Neuronal stem cell (in vitro differentiated cells): ENCODE results near the gene ZNF70.
A peak's percentile ranks its signal among the peaks of the same experiment; 100 is the strongest.
"Not testable (repeated sequence)": the region's sequence is repeated elsewhere in the genome, so short reads cannot be mapped to it uniquely, and the experiment has no call there.

Experiments used
- DNase-seq: peaks from one replicate; pipeline ENCODE4 v3.0.0-alpha.2; 2013; ENCODE audit warnings: low spot score
- H2AFZ ChIP-seq: one replicate; pipeline ENCODE4 v1.6.1; 2013; ENCODE audit warnings: mild to moderate bottlenecking, low read length, inconsistent platforms
- H2AK5ac ChIP-seq: 2 replicates; pipeline ENCODE4 v1.6.1; 2013; ENCODE audit warnings: low read depth, mild to moderate bottlenecking, inconsistent platforms, low read length, moderate library complexity, mixed read lengths
- H2BK120ac ChIP-seq: 2 replicates; pipeline ENCODE4 v1.6.1; 2013; ENCODE audit warnings: low read depth, mild to moderate bottlenecking, inconsistent platforms, low read length, moderate library complexity, mixed read lengths
- H2BK12ac ChIP-seq: one replicate; pipeline ENCODE4 v1.6.1; 2013; ENCODE audit warnings: low read length, inconsistent platforms
- H2BK15ac ChIP-seq: 2 replicates; pipeline ENCODE4 v1.6.1; 2013; ENCODE audit warnings: mild to moderate bottlenecking, low read length, inconsistent platforms, mixed read lengths
- H2BK5ac ChIP-seq: one replicate; pipeline ENCODE4 v1.6.1; 2013; ENCODE audit warnings: inconsistent platforms, mild to moderate bottlenecking, low read length, moderate library complexity
- H3K14ac ChIP-seq: one replicate; pipeline ENCODE4 v1.6.1; 2013; ENCODE audit warnings: low read length, inconsistent platforms
- H3K18ac ChIP-seq: 2 replicates; pipeline ENCODE4 v1.6.1; 2013; ENCODE audit warnings: low read length, inconsistent platforms
- H3K23ac ChIP-seq: 2 replicates; pipeline ENCODE4 v1.6.1; 2013; ENCODE audit warnings: low read depth, mild to moderate bottlenecking, mixed read lengths, low read length, inconsistent platforms; ENCODE audit not compliant: poor library complexity
- H3K27ac ChIP-seq: replicated peaks from 3 replicates; pipeline ENCODE4 v1.5.1; 2013; ENCODE audit warnings: low read length, inconsistent platforms
- H3K27me3 ChIP-seq, 3 experiments: 2 replicates each; pipeline ENCODE4 v1.6.1; 2013; ENCODE audit warnings: low read length in 3 of 3, mild to moderate bottlenecking in 2 of 3, inconsistent platforms in 1 of 3, low read depth in 1 of 3, mixed read lengths in 1 of 3, moderate library complexity in 1 of 3; ENCODE audit not compliant: control insufficient read depth in 3 of 3, insufficient read depth in 3 of 3
- H3K36me3 ChIP-seq, 2 donors: replicated peaks in 1 of 2; 2 replicates each; pipeline ENCODE4 v1.6.1; 2013; ENCODE audit warnings: low read length in 2 of 2; ENCODE audit not compliant: control insufficient read depth in 2 of 2, insufficient read depth in 2 of 2
- H3K4ac ChIP-seq: 2 replicates; pipeline ENCODE4 v1.6.1; 2013; ENCODE audit warnings: inconsistent platforms, mild to moderate bottlenecking, low read length, moderate library complexity
- H3K4me1 ChIP-seq, 2 donors: 1 replicate in 1 of 2; 2 replicates in 1 of 2; pipeline ENCODE4 v1.6.1; 2013; ENCODE audit warnings: low read length in 2 of 2, low read depth in 1 of 2; ENCODE audit not compliant: control insufficient read depth in 2 of 2, insufficient read depth in 1 of 2
- H3K4me2 ChIP-seq: one replicate; pipeline ENCODE4 v1.6.1; 2013; ENCODE audit warnings: mild to moderate bottlenecking, low read length, inconsistent platforms; ENCODE audit not compliant: insufficient read depth, poor library complexity, severe bottlenecking
- H3K4me3 ChIP-seq, 2 donors: 2 replicates each; pipeline ENCODE4 v1.5.1; 2013; ENCODE audit warnings: low read length in 2 of 2, mild to moderate bottlenecking in 2 of 2, inconsistent platforms in 1 of 2, moderate library complexity in 1 of 2
- H3K79me1 ChIP-seq: one replicate; pipeline ENCODE4 v1.6.1; 2013; ENCODE audit warnings: low read depth, mild to moderate bottlenecking, inconsistent platforms, low read length, moderate library complexity
- H3K9ac ChIP-seq: one replicate; pipeline ENCODE4 v1.6.1; 2013; ENCODE audit warnings: mild to moderate bottlenecking, low read depth, low read length, inconsistent platforms; ENCODE audit not compliant: poor library complexity
- H3K9me3 ChIP-seq, 2 donors: replicated peaks in 1 of 2; 2 replicates each; pipeline versions ENCODE3 to v1.6.1; 2013; ENCODE audit warnings: low read length in 2 of 2, mild to moderate bottlenecking in 2 of 2, inconsistent platforms in 1 of 2, low read depth in 1 of 2, mixed read lengths in 1 of 2, moderate library complexity in 1 of 2; ENCODE audit not compliant: control insufficient read depth in 2 of 2, insufficient read depth in 1 of 2
- H4K8ac ChIP-seq: one replicate; pipeline ENCODE4 v1.6.1; 2013; ENCODE audit warnings: low read depth, mild to moderate bottlenecking, inconsistent platforms, low read length, moderate library complexity
- H4K91ac ChIP-seq: one replicate; pipeline ENCODE4 v1.6.1; 2013; ENCODE audit warnings: low read length, low read depth, mild to moderate bottlenecking, inconsistent platforms; ENCODE audit not compliant: poor library complexity
- WGBS, 2 donors: extraction: QIAGEN DNeasy Blood & Tissue Kit; methylation state at CpG; one replicate each; pipeline ENCODE4 v1.1.7; 2013; ENCODE audit warnings: missing lambda C conversion rate in 2 of 2, mixed read lengths in 1 of 2; ENCODE audit not compliant: insufficient read length in 2 of 2, insufficient replicate concordance in 1 of 2; ENCODE audit errors: extremely low coverage in 2 of 2; 5-methylcytosine and 5-hydroxymethylcytosine counted together

ZNF70 gene

DNA sequence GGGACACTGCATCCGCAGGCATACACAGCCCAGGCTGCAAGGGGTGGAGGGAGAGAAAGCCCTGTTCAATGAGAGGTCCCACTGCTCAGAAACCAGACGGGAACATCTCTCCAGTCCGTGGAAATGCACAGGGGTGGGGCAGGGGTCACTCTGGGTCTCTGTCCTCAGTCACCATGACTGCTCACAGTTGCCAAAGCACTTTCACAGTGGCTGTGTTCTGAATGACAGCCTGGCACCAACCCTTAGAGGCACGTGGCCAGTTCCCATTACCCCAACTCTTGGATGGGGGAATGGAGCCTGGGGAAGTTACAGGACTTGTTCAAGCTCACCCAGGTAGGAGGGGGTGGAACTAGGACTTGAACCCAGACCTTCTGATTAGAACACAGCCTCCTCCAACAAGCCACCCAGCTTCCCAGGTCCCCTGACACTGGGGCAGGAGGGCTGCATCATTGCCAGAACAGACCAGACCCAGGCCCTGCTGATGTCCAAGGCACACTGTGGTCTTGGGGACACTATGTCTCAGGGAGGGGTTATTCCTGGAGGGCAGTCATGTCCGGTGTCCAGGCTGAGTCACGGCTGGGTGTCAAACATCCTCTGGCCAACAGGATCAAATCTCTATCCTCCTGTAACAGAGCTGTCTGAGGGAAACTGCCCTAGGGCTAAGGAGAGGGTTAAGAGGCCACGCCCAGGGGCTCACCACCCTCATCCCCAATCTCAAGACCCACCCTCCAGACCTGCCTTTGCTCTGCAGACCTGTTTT is 8.2 kb downstream of the ZNF70 start:
- no peak overlapping the region for H3K14ac ChIP-seq
- H2AFZ ChIP-seq, result no peak overlapping the region
- peak overlapping the region in 1 of 2 donors; percentile 17 for H3K4me3 ChIP-seq
- no peak overlapping the region for H4K91ac ChIP-seq
- peaks cover 27 to 48% of the 10 kb centered on the region in 2 donors for H3K36me3 ChIP-seq
- no peak overlapping the region for H2AK5ac ChIP-seq
- H2BK120ac ChIP-seq, result no peak overlapping the region
- H2BK5ac ChIP-seq, result no peak overlapping the region
- no peak overlapping the region for H2BK12ac ChIP-seq
- H4K8ac ChIP-seq, result no peak overlapping the region
- H3K9me3 ChIP-seq, result no peaks in the 10 kb centered on the region
- DNase-seq, result no peak
- WGBS, 2 donors, result no CpG with 5 or more reads among the region's 7 CpGs
- peak overlapping the region; percentile 63 for H3K9ac ChIP-seq
- no peaks in the 10 kb centered on the region for H3K4me1 ChIP-seq
- no peak overlapping the region for H3K18ac ChIP-seq
- no peak overlapping the region for H3K23ac ChIP-seq
- H3K27ac ChIP-seq, result no peak overlapping the region
- peaks cover 2% of the 10 kb centered on the region for H3K79me1 ChIP-seq
- H2BK15ac ChIP-seq, result no peak overlapping the region
- H3K4ac ChIP-seq, result no peak overlapping the region
- no peaks in the 10 kb centered on the region for H3K27me3 ChIP-seq
- H3K4me2 ChIP-seq, result no peak overlapping the region

DNA sequence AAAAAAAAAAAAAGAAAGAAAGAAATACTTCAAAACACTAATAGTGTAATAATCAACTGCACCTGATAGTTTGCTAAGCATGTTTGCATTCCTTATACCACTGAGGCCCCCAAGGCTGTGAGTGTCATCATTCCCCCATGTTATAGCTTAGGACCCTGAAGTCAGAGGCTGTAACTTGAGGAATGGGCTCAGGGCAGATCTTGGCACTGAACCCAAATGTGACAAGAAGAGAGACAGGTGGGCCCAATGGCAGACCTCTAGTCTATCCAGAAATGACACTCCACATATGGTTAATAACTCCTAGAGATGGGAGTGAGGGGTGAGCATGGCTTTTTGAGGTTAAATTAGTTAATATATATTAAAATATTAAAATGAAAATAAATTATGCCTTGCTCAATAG is 13.2 kb downstream of the ZNF70 start:
- peaks cover 8 to 17% of the 10 kb centered on the region in 2 donors for H3K36me3 ChIP-seq
- no peak overlapping the region for H2BK12ac ChIP-seq
- H3K27ac ChIP-seq, result no peak overlapping the region
- no peak overlapping the region for H2BK5ac ChIP-seq
- no peak overlapping the region for H3K14ac ChIP-seq
- H2AK5ac ChIP-seq, result no peak overlapping the region
- no peak overlapping the region for H4K91ac ChIP-seq
- no peak overlapping the region for H2AFZ ChIP-seq
- H2BK15ac ChIP-seq, result no peak overlapping the region
- no peak overlapping the region for H3K9ac ChIP-seq
- DNase-seq, result no peak
- no peak overlapping the region for H3K4me3 ChIP-seq
- H3K4me2 ChIP-seq, result no peak overlapping the region
- no peak overlapping the region for H3K4ac ChIP-seq
- H3K27me3 ChIP-seq, result no peaks in the 10 kb centered on the region
- H4K8ac ChIP-seq, result no peak overlapping the region
- H3K4me1 ChIP-seq, result no peaks in the 10 kb centered on the region
- no peak overlapping the region for H3K23ac ChIP-seq
- H2BK120ac ChIP-seq, result no peak overlapping the region
- H3K79me1 ChIP-seq, result no peaks in the 10 kb centered on the region
- no peaks in the 10 kb centered on the region for H3K9me3 ChIP-seq
- H3K18ac ChIP-seq, result no peak overlapping the region

- not testable (repeated sequence) for H3K4me2 ChIP-seq, H3K4me3 ChIP-seq, H4K8ac ChIP-seq, H2AK5ac ChIP-seq, H3K9ac ChIP-seq, H4K91ac ChIP-seq, H2BK120ac ChIP-seq, H3K9me3 ChIP-seq, H2BK12ac ChIP-seq, H3K4ac ChIP-seq, H3K36me3 ChIP-seq, H3K4me1 ChIP-seq, H2BK15ac ChIP-seq, H3K27me3 ChIP-seq, H2BK5ac ChIP-seq, H3K79me1 ChIP-seq, H3K27ac ChIP-seq, H2AFZ ChIP-seq, H3K23ac ChIP-seq, H3K18ac ChIP-seq, DNase-seq
- no CpG with 5 or more reads among the region's 4 CpGs for WGBS, 2 donors
- H3K14ac ChIP-seq, result peak overlapping the region; percentile 71
Measured at GRCh38 chr22:23728108-23728507, 22.8 kb downstream of the ZNF70 start.

DNA sequence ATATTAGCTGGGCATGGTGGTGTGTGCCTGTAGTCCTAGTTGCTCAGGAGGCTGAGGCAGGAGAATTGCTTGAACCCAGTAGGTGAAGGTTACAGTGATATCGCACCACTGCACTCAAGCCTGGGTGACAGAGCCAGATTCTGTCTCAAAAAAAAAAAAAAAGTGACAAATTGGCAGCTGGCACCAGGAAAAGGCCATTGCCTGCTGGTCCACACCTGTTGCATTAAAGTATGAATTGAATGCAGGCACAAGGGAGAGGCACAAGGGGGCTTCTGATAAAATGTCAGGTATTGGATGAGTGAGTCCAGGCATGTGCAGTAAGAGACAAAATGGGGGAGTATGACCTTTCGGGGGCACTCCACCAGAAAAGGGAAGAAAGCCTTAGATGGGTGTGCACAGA is 28.2 kb downstream of the ZNF70 start:
- Histone ChIP-seq H4K8ac (no peak overlapping the region), H3K18ac (no peak overlapping the region), H3K79me1 (peaks cover 2% of the 10 kb centered on the region), H3K4me3 (no peak overlapping the region), H3K4ac (no peak overlapping the region), H3K4me1 (no peaks in the 10 kb centered on the region), H3K27me3 (no peaks in the 10 kb centered on the region), H4K91ac (no peak overlapping the region), H3K27ac (no peak overlapping the region), H2BK120ac (no peak overlapping the region), H2BK15ac (no peak overlapping the region), H2BK5ac (no peak overlapping the region), H3K4me2 (no peak overlapping the region), H3K23ac (no peak overlapping the region), H3K14ac (no peak overlapping the region), H2BK12ac (no peak overlapping the region), H2AFZ (no peak overlapping the region), H3K36me3 (no peaks in the 10 kb centered on the region), H3K9me3 (no peaks in the 10 kb centered on the region), H2AK5ac (no peak overlapping the region), H3K9ac (no peak overlapping the region)
- WGBS, 2 donors, result no CpG with 5 or more reads among the region's 2 CpGs
- DNase-seq, result no peak
